Ovary (tissue), 9 donors: Measurements from ENCODE around the gene MYL10. TPM values are rescaled to one million over a fixed set of nuclear protein-coding genes. Genes with fewer than 3 reads are reported as not detected.

Experiments
- DNase-seq, 5 donors: peaks; one replicate each; pipeline ENCODE4 v3.0.0-alpha.2; 2019 to 2020
- H3K27ac ChIP-seq, 2 donors: fragments of 200-600 bp; one replicate each; pipeline versions ENCODE4 v1.5.1 to v1.8.0; 2019 to 2022
- H3K27me3 ChIP-seq: fragments of 200-600 bp; one replicate; pipeline ENCODE4 v1.8.0; 2022
- H3K36me3 ChIP-seq: fragments of 200-600 bp; sonication (generic); one replicate; pipeline ENCODE4 v1.5.1; 2019
- H3K4me1 ChIP-seq: one replicate; pipeline ENCODE4 v1.8.1; 2013; ENCODE audit warnings: mild to moderate bottlenecking, moderate library complexity; ENCODE audit not compliant: insufficient read depth
- H3K4me3 ChIP-seq: fragments of 200-600 bp; sonication (generic); one replicate; pipeline ENCODE4 v1.5.1; 2017
- H3K9me3 ChIP-seq, 2 donors: fragments of 200-600 bp in 1 of 2; sonication (generic) in 1 of 2; one replicate each; pipeline versions ENCODE4 v1.5.1 to v1.8.1; 2013 to 2019; ENCODE audit warnings: mild to moderate bottlenecking in 1 of 2, moderate library complexity in 1 of 2
- CTCF ChIP-seq, 3 donors: fragments of 450-650 bp in 2 of 3; fragments of 200-600 bp in 1 of 3; IDR thresholded peaks; one replicate each; pipeline versions ENCODE4 v1.5.1 to v1.8.0; 2016 to 2022; ENCODE audit warnings: antibody characterized with exemption in 3 of 3, mild to moderate bottlenecking in 1 of 3
- EP300 ChIP-seq: sonication (generic); formaldehyde crosslinking; IDR thresholded peaks from one replicate; pipeline ENCODE4 v1.6.1; 2017; ENCODE audit warnings: antibody characterized with exemption
- POLR2A ChIP-seq: fragments of 450-650 bp; IDR thresholded peaks from one replicate; pipeline ENCODE4 v1.6.1; 2017; ENCODE audit warnings: antibody characterized with exemption, mild to moderate bottlenecking, moderate library complexity
- WGBS, 3 donors: extraction: QIAGEN DNeasy Blood & Tissue Kit in 1 of 3; methylation state at CpG; one replicate each; pipeline versions ENCODE4 v1.1.5 to v1.1.7; 2013 to 2017; 5-methylcytosine and 5-hydroxymethylcytosine counted together
- intact Hi-C, 4 donors: fragments of 100-400 bp; cut with DNase I; formaldehyde crosslinking; loops; one replicate each; pipeline versions ENCODE4 v1.11.0 to v1.15.1; 2022 to 2023
- polyA plus RNA-seq, 2 donors: library from polyadenylated mRNA; stranded (reverse); fragments of 200-250 nt in 1 of 2; fragments of 350-450 nt in 1 of 2; fragmentation: Illumina TruSeq in 1 of 2; extraction: RNeasy Lipid Tissue Mini Kit (QIAGEN cat#74804) in 1 of 2; gene quantifications; one replicate each; pipeline ENCODE4 v1.2.3, GENCODE V29; 2013 to 2014
- total RNA-seq, 7 donors: library from RNA; depleted of rRNA in 2 of 7; stranded (reverse); fragments of >200 nt in 2 of 7; fragmentation: NEBNext Ultra II Directional in 3 of 7; extraction: Animal tissue kit (Norgen Biotek cat#: 25700) in 3 of 7; gene quantifications; one replicate each; pipeline versions ENCODE4 v1.1.0 to v1.2.4, GENCODE V29; 2016 to 2023
- donor health status: DM: no; HTN: no; CAD: no; lungs with moderate emphysema.
- donor health status: DM: no; HTN: no; CAD: no.
- donor health status: Bipolar disorder and iron deficiency.
- donor health status: DM: yes; HTN: yes; CAD: no.
- donor health status: DM: no; HTN: no; CAD: no.
- donor health status: DM: yes; HTN: yes; CAD: no.

MYL10 gene
- total and polyA plus RNA-seq, 9 donors: not detected

- intact Hi-C loops: no loop called here
- no peaks in the 10 kb centered on the region for H3K4me1 ChIP-seq
- no peak overlapping the region for H3K27ac ChIP-seq
- DNase-seq: no peak
- H3K4me3 ChIP-seq: no peak overlapping the region
- TF ChIP-seq POLR2A (no peak), CTCF (IDR thresholded peaks at IDR 0.05) (no peak), EP300 (no peak)
- no peaks in the 10 kb centered on the region for H3K27me3 ChIP-seq
- H3K9me3 ChIP-seq: no peaks in the 10 kb centered on the region
- 83 to 86% (median 83%) methylated on average over 9 of the region's 9 CpGs for WGBS, 3 donors
- no peaks in the 10 kb centered on the region for H3K36me3 ChIP-seq
Observed at GRCh38 chr7:101626758-101627157, 2.3 kb downstream of the MYL10 start.

GRCh38 chr7:101626069-101626671 lies 2.9 kb downstream of the MYL10 start:
- H3K27me3 ChIP-seq: no peaks in the 10 kb centered on the region
- intact Hi-C loops: no loop called here
- 83 to 88% (median 83%) methylated on average over 13 to 15 of the region's 15 CpGs for WGBS, 3 donors
- no peaks in the 10 kb centered on the region for H3K36me3 ChIP-seq
- no peaks in the 10 kb centered on the region for H3K4me1 ChIP-seq
- H3K9me3 ChIP-seq: no peaks in the 10 kb centered on the region
- no peak overlapping the region for H3K27ac ChIP-seq
- no peak for DNase-seq
- no peak for TF ChIP-seq CTCF (IDR thresholded peaks at IDR 0.05)
- no peak for TF ChIP-seq POLR2A
- TF ChIP-seq EP300: no peak
- H3K4me3 ChIP-seq: no peak overlapping the region

- 8 to 14% (median 9%) methylated on average over 18 of the region's 18 CpGs for WGBS, 3 donors
- intact Hi-C loops: no loop called here
- H3K27me3 ChIP-seq: no peaks in the 10 kb centered on the region
- no peak overlapping the region for H3K4me3 ChIP-seq
- no peak overlapping the region for H3K27ac ChIP-seq
- no peaks in the 10 kb centered on the region for H3K9me3 ChIP-seq
- H3K36me3 ChIP-seq: no peaks in the 10 kb centered on the region
- no peak for DNase-seq
- TF ChIP-seq EP300 (no peak), CTCF (IDR thresholded peaks at IDR 0.05) (no peak), POLR2A (no peak)
- H3K4me1 ChIP-seq: no peaks in the 10 kb centered on the region
Observed at GRCh38 chr7:101625031-101625791, 3.9 kb downstream of the MYL10 start.

GRCh38 chr7:101624246-101625001 lies 4.7 kb downstream of the MYL10 start:
- Histone ChIP-seq H3K36me3 (no peaks in the 10 kb centered on the region), H3K4me1 (no peaks in the 10 kb centered on the region), H3K27me3 (no peaks in the 10 kb centered on the region), H3K9me3 (no peaks in the 10 kb centered on the region), H3K4me3 (no peak overlapping the region), H3K27ac (no peak overlapping the region)
- TF ChIP-seq POLR2A (no peak), CTCF (IDR thresholded peaks at IDR 0.05) (no peak), EP300 (no peak)
- WGBS, 3 donors: 52 to 61% (median 56%) methylated on average over 23 of the region's 23 CpGs
- intact Hi-C loops: no loop called here
- no peak for DNase-seq
